ENCODE measurements around the gene HELQ. TPM values are rescaled to one million over a fixed set of nuclear protein-coding genes. Genes with fewer than 3 reads are reported as not detected.
A peak's percentile ranks its signal among the peaks of the same experiment; 100 is the strongest.

HELQ gene
- total and polyA plus RNA-seq, 10 of the 15 experiments (the other 5 are each of a cell fraction or from before 2014, with no cell fraction given) = 4.5 to 13.3 (median 10.6) TPM

DNA sequence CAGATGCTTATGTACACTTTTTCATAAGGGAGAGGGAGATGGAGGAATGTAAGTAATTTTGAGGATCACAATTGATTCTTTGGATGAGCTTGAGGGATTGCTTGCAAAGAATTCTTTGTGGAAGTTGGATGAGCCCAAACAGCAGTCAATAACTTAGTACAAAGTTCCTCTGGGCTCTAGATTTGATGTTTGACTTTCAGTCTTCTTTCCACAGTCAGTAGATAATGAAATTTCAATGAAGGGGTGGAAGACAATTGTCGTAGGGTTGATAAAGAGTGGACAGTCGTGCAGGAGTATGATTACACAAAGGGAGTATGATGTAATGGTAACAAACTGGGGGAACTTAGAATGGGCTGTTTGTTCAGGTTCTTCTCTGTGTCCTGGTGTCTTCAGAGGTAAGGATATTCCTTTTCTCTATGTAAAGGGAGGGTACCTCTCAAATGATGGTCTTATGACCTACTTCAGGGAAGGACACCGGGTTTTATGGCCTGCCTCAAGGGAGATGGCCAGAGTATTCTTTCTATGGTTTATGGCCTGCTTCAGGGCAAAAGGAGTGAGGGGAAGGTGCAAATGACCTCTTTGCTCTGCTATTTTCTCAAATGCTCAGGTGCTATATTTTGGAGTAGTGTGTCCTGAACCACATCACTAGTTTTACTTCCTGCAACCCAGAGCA, 31.0 kb upstream of the HELQ start:
- intact Hi-C loops (cut with micrococcal nuclease; ENCODE audit: unreplicated experiment) (no loop called here), in situ Hi-C loops (cut with MboI) (no loop called here)
- H3K79me2 ChIP-seq (ENCODE audit: control insufficient read depth, insufficient read depth, low read length) = no peaks in the 10 kb centered on the region
- WGBS (ENCODE audit: insufficient coverage, insufficient replicate concordance, low lambda C conversion rate, missing lambda C conversion rate) = 96% methylated on average over 3 of the region's 3 CpGs
- H3K4me3 ChIP-seq = no peak overlapping the region
- H3K9me3 ChIP-seq (replicated peaks; ENCODE audit: control insufficient read depth, insufficient read depth, low read length) = no peaks in the 10 kb centered on the region
- POLR2A ChIA-PET = interaction anchor here (1.1 kb wide), 2 partner anchors 28 to 35 kb away, joined by 3 to 5 read pairs; no protein-coding TSS in a partner anchor
- H3K4me2 ChIP-seq (ENCODE audit: control insufficient read depth, insufficient read depth) = no peak overlapping the region
- CTCF ChIA-PET = interaction anchor here (1.0 to 1.2 kb wide), 3 partner anchors 22 to 96 kb away, joined by 3 read pairs; no protein-coding TSS in a partner anchor
- ATAC-seq = no peak
- RAD21 ChIA-PET (ENCODE audit: unreplicated experiment) = no interaction called here
- no peak overlapping the region for H3K9ac ChIP-seq (ENCODE audit: control insufficient read depth, insufficient read depth, low read length)
- H3K27me3 ChIP-seq (replicated peaks in 1 of 2; ENCODE audit: control insufficient read depth in 2 of 2, insufficient read depth in 2 of 2, low read length in 1 of 2) = no peaks in the 10 kb centered on the region
- H3K27ac ChIP-seq (ENCODE audit: control insufficient read depth, insufficient read depth) = no peak overlapping the region
- no peaks in the 10 kb centered on the region for H3K36me3 ChIP-seq (ENCODE audit: control insufficient read depth in 2 of 2, insufficient read depth in 2 of 2, low read length in 1 of 2)
- no peak for FAIRE-seq
- peak overlapping the region; percentile 25; the same call in 1 of the 2 replicates for H2AFZ ChIP-seq (ENCODE audit: control insufficient read depth, low read depth, low read length)
- H4K20me1 ChIP-seq (ENCODE audit: control insufficient read depth, insufficient read depth) = no peaks in the 10 kb centered on the region
- no peak for DNase-seq (ENCODE audit: low read depth, low spot score)
- SMC1A ChIA-PET (ENCODE audit: uncharacterized antibody, unreplicated experiment) = interaction anchor here (0.7 to 1.7 kb wide), 3 partner anchors 13 to 1127 kb away, joined by 3 to 4 read pairs (median 4); no protein-coding TSS in a partner anchor
- peaks cover 6% of the 10 kb centered on the region; the same call in 1 of the 2 replicates for H3K4me1 ChIP-seq (ENCODE audit: control insufficient read depth, insufficient read depth, low read length)
- no TSS peak for BruUV-seq (replicated peaks)
- TF ChIP-seq, protein P1, sequence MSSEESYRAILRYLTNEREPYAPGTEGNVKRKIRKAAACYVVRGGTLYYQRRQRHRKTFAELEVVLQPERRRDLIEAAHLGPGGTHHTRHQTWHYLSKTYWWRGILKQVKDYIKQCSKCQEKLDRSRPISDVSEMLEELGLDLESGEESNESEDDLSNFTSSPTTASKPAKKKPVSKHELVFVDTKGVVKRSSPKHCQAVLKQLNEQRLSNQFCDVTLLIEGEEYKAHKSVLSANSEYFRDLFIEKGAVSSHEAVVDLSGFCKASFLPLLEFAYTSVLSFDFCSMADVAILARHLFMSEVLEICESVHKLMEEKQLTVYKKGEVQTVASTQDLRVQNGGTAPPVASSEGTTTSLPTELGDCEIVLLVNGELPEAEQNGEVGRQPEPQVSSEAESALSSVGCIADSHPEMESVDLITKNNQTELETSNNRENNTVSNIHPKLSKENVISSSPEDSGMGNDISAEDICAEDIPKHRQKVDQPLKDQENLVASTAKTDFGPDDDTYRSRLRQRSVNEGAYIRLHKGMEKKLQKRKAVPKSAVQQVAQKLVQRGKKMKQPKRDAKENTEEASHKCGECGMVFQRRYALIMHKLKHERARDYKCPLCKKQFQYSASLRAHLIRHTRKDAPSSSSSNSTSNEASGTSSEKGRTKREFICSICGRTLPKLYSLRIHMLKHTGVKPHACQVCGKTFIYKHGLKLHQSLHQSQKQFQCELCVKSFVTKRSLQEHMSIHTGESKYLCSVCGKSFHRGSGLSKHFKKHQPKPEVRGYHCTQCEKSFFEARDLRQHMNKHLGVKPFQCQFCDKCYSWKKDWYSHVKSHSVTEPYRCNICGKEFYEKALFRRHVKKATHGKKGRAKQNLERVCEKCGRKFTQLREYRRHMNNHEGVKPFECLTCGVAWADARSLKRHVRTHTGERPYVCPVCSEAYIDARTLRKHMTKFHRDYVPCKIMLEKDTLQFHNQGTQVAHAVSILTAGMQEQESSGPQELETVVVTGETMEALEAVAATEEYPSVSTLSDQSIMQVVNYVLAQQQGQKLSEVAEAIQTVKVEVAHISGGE (CRISPR knock-in tag; IDR thresholded peaks at IDR 0.05) = no peak
- TF ChIP-seq RFX5 (IDR thresholded peaks at IDR 0.05; ENCODE audit: low read depth, low read length) (no peak), TARDBP (IDR thresholded peaks at IDR 0.05; ENCODE audit: borderline replicate concordance) (no peak), HDAC6 (IDR thresholded peaks at IDR 0.05; ENCODE audit: unreplicated experiment) (no peak), ETV6 (conservative IDR thresholded peaks at IDR 0.05 in 1 of 2, IDR thresholded peaks at IDR 0.05 in 1 of 2; ENCODE audit: borderline replicate concordance in 1 of 2, low read depth in 1 of 2) (no peak), RELA (IDR thresholded peaks at IDR 0.05; ENCODE audit: borderline replicate concordance, partially characterized antibody) (no peak), RUNX3 (IDR thresholded peaks at IDR 0.05; ENCODE audit: low read length) (no peak), SUPT20H (IDR thresholded peaks at IDR 0.05; ENCODE audit: borderline replicate concordance, control insufficient read depth, low read depth, low read length) (no peak), IKZF2 (IDR thresholded peaks at IDR 0.05) (no peak), HDGF (IDR thresholded peaks at IDR 0.05) (no peak), SMAD1 (IDR thresholded peaks at IDR 0.05; ENCODE audit: low read depth, partially characterized antibody) (no peak)
- TF ChIP-seq, protein P2, sequence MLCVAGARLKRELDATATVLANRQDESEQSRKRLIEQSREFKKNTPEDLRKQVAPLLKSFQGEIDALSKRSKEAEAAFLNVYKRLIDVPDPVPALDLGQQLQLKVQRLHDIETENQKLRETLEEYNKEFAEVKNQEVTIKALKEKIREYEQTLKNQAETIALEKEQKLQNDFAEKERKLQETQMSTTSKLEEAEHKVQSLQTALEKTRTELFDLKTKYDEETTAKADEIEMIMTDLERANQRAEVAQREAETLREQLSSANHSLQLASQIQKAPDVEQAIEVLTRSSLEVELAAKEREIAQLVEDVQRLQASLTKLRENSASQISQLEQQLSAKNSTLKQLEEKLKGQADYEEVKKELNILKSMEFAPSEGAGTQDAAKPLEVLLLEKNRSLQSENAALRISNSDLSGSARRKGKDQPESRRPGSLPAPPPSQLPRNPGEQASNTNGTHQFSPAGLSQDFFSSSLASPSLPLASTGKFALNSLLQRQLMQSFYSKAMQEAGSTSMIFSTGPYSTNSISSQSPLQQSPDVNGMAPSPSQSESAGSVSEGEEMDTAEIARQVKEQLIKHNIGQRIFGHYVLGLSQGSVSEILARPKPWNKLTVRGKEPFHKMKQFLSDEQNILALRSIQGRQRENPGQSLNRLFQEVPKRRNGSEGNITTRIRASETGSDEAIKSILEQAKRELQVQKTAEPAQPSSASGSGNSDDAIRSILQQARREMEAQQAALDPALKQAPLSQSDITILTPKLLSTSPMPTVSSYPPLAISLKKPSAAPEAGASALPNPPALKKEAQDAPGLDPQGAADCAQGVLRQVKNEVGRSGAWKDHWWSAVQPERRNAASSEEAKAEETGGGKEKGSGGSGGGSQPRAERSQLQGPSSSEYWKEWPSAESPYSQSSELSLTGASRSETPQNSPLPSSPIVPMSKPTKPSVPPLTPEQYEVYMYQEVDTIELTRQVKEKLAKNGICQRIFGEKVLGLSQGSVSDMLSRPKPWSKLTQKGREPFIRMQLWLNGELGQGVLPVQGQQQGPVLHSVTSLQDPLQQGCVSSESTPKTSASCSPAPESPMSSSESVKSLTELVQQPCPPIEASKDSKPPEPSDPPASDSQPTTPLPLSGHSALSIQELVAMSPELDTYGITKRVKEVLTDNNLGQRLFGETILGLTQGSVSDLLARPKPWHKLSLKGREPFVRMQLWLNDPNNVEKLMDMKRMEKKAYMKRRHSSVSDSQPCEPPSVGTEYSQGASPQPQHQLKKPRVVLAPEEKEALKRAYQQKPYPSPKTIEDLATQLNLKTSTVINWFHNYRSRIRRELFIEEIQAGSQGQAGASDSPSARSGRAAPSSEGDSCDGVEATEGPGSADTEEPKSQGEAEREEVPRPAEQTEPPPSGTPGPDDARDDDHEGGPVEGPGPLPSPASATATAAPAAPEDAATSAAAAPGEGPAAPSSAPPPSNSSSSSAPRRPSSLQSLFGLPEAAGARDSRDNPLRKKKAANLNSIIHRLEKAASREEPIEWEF (IDR thresholded peaks at IDR 0.05; ENCODE audit: insufficient replicate concordance, low read depth, low read length) = no peak
- TF ChIP-seq, protein P3, sequence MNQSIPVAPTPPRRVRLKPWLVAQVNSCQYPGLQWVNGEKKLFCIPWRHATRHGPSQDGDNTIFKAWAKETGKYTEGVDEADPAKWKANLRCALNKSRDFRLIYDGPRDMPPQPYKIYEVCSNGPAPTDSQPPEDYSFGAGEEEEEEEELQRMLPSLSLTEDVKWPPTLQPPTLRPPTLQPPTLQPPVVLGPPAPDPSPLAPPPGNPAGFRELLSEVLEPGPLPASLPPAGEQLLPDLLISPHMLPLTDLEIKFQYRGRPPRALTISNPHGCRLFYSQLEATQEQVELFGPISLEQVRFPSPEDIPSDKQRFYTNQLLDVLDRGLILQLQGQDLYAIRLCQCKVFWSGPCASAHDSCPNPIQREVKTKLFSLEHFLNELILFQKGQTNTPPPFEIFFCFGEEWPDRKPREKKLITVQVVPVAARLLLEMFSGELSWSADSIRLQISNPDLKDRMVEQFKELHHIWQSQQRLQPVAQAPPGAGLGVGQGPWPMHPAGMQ (IDR thresholded peaks at IDR 0.05; ENCODE audit: borderline replicate concordance) = no peak
